ENCODE measurements around the gene MSH5.
"Not testable (repeated sequence)": the region's sequence is repeated elsewhere in the genome, so short reads cannot be mapped to it uniquely, and the experiment has no call there.

The MSH5 gene

DNA sequence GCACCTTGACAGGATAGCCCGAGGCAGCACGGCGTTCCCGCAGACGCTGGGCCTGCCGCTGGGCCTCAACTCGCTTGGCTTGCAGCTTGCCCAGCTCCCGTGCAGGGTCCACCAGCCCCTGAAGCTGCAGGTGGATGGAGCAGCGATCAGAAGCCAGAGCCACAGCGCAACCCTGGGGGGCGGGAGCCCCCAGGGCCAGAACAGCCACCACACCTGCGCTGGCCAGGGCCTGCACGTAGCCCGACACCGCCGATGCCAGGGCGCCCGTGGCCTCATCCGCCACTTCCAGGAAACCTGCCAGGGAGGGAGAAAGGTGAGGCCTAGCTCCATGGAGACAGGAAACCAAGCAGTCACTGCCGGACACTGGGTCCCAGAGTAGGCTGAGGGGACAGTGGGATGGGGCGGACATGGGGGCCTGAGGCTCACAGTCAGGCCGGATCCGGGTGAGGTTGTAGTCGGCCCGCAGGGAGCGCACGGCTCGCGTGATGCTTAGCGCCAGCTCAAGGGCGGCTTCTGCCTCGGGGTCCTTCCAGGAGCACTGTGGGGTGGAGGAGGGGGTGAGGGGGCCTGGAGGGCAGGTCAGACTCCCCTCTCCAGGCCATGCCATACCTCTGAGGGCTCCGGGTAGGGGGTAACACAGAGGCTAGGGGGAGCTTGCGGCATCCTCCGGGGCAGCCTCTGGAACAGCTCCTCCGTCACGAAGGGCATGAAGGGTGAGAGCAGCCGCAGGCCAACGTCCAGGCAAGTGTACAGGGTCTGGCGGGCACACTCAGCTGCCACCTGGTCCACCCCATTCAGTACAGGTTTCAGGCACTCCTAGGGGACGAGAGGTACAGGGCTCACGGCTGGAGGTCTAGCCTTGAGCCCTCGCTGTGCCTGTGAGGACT, 39.4 kb downstream of the MSH5 start:
- no peak for DNase-seq (ENCODE audit: low read depth)

- no peak for DNase-seq (ENCODE audit: low read depth)
Measured at GRCh38 chr6:31779908-31780307, 40.1 kb downstream of the MSH5 start.

GRCh38 chr6:31780507-31781243, 40.9 kb downstream of the MSH5 start:
- no peak for DNase-seq (ENCODE audit: low read depth)

- no peak for DNase-seq (ENCODE audit: low read depth)
Measured at GRCh38 chr6:31781244-31782125, 41.7 kb downstream of the MSH5 start.

DNA sequence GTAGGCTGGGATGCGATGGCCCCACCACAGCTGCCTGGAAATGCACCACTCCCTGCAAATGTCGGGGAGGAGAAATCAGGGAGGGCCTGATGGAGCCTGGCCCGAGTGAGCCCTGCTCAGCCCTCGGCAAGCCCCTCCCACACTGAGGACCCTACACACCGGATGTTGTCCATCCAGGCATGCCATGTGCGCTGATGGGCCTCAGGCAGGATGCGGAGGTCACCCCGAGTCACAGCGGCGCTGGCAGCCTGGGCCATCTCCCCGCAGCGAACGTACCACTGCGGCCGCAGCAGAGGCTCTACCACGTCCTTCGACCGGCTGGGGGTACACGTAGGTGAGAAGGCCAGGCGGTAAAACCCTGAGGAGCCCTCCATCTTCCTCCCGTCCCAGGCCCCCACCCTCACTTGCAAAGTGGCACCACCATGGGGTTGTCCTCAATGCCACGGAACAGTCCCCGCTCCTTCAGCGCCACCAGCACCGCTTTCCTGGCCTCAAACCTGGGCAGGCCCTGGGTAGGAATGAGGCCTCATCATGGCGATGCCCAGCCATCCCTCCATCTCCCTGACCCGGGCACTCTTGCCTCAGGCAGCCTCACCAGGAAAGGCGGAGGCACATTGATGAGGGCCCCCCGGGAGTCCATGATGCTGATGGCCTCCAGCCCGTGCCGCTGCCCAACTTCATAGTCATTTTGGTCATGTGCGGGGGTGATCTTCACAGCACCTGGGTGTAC, 42.5 kb downstream of the MSH5 start:
- DNase-seq (ENCODE audit: low read depth) = no peak

DNA sequence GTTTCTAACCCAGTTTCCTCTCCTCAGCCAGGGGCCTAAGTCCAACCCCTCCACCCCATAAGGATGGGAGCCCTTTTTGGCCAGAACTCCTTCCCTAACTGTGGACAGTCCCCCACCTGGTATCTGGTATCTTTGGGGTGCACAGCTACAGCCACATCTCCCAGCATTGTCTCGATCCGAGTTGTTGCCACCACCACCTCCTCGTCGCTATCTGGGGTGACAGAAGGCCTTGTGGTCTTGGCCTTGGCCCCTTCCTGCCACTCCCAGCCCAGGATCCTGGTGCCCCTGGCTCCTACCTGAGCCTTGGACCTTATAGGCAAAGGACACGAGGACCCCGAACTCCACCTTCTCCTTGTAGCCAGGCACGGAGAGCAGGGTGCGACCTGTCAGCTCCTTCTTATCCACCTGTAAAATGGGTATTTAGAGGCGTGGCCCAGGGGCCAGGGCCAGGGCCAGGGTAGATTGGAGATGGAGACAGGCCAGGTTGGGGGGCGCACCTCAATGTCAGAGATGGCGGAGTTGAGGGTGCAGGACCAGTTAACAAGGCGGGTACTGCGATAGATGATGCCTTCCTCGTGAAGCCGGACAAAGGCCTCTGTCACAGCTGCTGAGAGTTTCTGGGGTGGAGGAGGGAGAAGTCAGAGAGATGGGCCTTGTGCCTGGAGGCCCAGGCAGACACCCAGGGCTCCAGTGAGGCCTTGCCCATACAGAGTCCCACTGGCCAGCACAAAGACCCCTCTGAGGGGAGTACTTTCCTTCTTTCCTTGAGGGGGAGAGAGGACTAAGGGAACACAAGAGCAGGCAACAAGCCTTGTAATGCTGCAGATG, 44.5 kb downstream of the MSH5 start:
- no peak for DNase-seq (ENCODE audit: low read depth)

- DNase-seq (ENCODE audit: low read depth) = no peak
Measured at GRCh38 chr6:31785475-31785874, 45.7 kb downstream of the MSH5 start.

GRCh38 chr6:31791324-31792089, 51.7 kb downstream of the MSH5 start:
- peak; percentile 63 for DNase-seq (ENCODE audit: low read depth)

DNA sequence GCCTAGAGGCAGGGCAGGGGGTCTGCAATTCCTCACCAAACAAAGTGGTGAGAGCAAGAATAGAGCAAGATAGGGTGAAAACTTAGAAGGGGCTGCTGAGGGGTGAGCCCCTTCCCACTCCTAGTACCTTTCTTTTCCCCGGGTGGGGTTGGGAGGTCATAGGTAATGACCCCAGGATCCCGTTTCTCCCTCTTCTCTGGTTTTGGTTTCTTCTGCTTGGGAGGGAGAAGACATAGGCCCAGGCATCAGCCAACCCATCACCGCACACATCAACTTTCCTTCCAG, 52.2 kb downstream of the MSH5 start:
- no peak for DNase-seq (ENCODE audit: low read depth)

DNA sequence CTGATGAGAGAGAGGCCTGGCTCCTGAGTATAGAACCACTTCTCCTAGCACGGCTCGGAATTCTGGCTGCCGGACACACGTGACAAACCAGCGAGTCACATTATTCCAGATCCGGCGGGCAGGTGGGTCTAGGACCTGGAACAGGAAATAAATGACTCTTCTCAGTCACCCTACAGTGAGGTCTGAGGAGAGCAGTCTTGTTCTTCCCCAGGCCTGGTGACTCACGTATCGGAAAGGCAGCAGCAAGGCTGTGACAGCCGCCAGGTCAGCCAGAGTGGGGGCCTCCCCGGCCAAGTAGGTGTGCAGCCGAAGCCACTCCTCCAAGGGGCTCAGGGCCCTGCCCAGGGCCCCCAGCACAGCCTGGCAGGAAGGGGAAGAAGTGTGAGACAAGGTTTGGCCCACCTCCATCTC, 53.0 kb downstream of the MSH5 start:
- DNase-seq (ENCODE audit: low read depth) = peak; percentile 29

DNA sequence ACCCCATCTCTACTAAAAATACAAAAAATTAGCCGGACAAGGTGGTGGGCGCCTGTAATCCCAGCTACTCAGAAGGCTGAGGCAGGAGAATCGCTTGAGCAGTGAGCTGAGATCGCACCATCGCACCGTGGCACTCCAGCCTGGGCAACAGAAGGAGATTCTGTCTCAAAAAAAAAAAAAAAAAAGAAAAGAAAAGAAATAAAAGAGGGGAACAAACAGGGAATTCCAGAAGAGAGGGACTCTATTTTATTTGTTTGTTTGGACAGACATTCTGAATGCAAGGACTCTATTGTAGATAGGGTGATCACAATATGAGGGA, 54.1 kb downstream of the MSH5 start:
- not testable (repeated sequence) for DNase-seq (ENCODE audit: low read depth)

DNA sequence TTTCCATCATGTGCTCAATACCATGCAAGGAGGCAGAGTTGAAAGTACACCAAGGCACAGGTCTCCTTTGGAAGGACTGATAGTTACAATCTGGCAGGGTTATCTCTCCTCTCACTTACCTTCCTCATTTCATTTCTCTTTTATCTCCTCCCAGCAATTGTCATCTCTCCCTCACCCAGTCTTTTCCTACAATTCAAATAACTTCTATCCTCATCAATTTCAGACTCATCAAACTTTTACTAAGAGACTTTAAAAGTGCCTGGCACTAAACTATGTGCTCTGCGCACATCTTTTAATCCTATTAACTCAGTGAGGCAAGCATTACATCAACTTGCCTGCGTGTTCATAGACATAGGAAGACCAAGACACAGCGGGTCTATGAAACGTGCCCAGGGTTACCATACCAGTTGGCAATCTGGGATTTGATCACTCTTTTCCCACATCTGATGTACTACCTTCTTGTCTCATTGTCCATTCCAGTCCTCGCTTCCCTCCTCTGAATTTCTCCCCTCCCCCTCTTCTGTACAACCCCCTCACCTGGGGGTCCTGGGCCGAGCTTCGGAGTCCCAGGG, 54.6 kb downstream of the MSH5 start:
- peak; percentile 53 for DNase-seq (ENCODE audit: low read depth)

GRCh38 chr6:31794866-31795615, 55.2 kb downstream of the MSH5 start:
- no peak for DNase-seq (ENCODE audit: low read depth)

DNA sequence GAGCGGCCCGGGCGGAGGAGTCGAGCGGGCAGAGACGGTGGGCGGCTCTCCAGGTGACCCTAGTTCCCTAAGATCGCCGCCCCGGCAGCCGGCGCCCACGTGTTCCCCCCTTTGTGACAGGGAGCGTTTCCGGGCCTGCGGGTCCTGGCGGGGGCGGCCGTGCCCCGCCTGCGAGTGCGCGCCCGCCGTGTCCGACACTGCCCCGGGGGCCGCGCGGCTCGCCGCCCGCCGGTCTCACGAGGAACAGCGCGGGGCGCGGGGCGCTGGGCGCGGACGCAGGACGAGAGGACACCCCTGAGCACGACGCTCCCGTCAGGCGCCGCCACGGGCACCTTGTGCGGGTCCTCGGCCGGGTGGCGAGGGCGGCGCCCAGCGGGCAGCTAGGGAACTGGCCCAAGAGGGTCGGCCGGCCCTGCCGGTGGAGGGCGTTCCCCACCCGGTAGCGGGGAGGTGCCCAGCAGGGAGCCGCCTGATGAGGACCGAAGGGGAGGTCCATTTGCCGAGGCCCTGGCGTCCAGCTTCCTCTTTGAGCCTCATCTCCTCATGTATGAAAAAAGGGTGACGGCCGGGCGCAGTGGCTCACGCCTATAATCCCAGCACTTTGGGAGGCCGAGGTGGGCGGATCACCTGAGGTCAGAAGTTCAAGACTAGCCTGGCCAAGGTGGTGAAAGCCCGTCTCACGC, 56.0 kb downstream of the MSH5 start, which contains the start of gene VARS1:
TSS of gene VARS1 (minus strand) at position 137 of the 683 bp plus-strand sequence. CDS start 535 bp downstream, outside the sequence.
- DNase-seq (ENCODE audit: low read depth) = peak; percentile 93

DNA sequence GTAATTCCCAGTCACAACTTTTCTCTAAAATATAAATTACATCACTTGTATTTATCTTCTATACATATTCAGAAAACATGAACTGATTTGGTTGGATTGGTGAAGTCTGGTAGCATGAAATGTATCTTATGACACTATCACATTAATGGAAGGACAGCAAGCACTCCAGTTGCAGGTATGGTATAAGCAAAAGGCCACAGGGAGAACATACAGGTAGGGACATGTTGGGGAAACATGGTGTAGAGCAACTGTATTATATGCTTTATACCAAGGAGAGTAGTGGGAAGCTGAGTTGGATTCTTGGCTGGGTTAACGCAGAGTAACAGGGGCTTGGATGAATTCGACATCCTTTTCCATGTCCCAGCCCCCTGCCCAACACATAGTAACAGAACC, 57.2 kb downstream of the MSH5 start:
- no peak for DNase-seq (ENCODE audit: low read depth)

DNA sequence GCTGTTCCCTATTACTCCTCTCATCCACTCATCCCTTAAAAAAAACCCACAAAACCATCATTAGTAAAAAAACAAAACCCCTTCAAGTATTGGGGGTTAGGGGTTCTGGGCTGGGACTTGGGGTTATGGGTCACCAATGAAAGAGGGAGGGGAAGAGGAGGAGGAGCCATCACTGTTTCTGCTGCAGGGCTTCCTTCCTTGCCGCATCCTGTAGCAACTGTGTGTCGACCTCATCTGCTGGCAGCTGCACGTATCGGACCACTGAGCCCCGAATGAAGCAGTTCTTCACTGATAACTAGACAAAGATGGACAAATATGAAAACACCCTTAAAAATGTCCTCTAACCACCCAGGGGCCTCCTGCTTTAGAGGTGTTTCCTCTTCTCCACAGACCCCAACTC, 57.8 kb downstream of the MSH5 start:
- no peak for DNase-seq (ENCODE audit: low read depth)

DNA sequence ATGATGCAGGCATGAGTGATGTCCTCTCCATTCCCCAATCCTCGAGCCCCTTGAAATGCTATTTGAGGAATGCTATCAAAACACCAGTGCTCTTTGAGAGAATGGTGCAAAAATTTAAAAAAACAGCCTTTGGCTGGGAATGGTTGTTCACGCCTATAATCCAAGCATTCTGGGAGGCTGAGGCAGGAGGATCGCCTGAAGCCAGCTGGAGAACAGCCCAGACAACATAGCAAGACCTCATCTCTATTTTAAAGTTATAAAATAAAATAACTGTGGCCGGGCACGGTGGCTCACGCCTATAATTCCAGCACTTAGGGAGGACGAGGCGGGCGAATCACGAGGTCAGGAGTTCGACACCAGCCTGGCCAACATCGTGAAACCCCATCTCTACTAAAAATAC, 60.0 kb downstream of the MSH5 start:
- peak; percentile 78 for DNase-seq (ENCODE audit: low read depth)
